Uterus (tissue), 4 donors: ENCODE data around the gene CAPZA1. TPM values are rescaled to one million over a fixed set of nuclear protein-coding genes. Genes with fewer than 3 reads are reported as not detected.

Experiments
- DNase-seq, 2 donors: peaks; one replicate each; pipeline ENCODE4 v3.0.0-alpha.2; 2019 to 2020
- H3K27ac ChIP-seq, 2 donors: fragments of 200-600 bp; sonication (generic); 1 replicate in 1 of 2; 2 replicates in 1 of 2; pipeline ENCODE4 v1.5.1; 2016 to 2018
- H3K27me3 ChIP-seq, 2 donors: fragments of 200-600 bp; sonication (generic); one replicate each; pipeline ENCODE4 v1.5.1; 2018 to 2019; ENCODE audit warnings: control low read depth in 1 of 2
- H3K36me3 ChIP-seq, 2 donors: fragments of 200-600 bp; sonication (generic); one replicate each; pipeline ENCODE4 v1.5.1; 2019; ENCODE audit warnings: control low read depth in 1 of 2
- H3K4me1 ChIP-seq, 2 donors: fragments of 200-600 bp; sonication (generic); one replicate each; pipeline ENCODE4 v1.5.1; 2018 to 2019; ENCODE audit warnings: control low read depth in 1 of 2
- H3K4me3 ChIP-seq, 2 donors: fragments of 200-600 bp; sonication (generic); 1 replicate in 1 of 2; 2 replicates in 1 of 2; pipeline ENCODE4 v1.5.1; 2018 to 2019; ENCODE audit warnings: mild to moderate bottlenecking in 1 of 2
- H3K9me3 ChIP-seq, 2 donors: fragments of 200-600 bp; sonication (generic); one replicate each; pipeline ENCODE4 v1.5.1; 2019; ENCODE audit warnings: control low read depth in 1 of 2
- POLR2A ChIP-seq, 2 donors: fragments of 450-650 bp; IDR thresholded peaks; one replicate each; pipeline ENCODE4 v1.6.1; 2016; ENCODE audit warnings: antibody characterized with exemption in 2 of 2, mild to moderate bottlenecking in 1 of 2, moderate library complexity in 1 of 2
- intact Hi-C: fragments of 100-400 bp; cut with DNase I; formaldehyde crosslinking; loops from one replicate; pipeline ENCODE4 v1.15.1; 2023; ENCODE audit warnings: low total_unique reads
- total RNA-seq, 4 donors: library from RNA; depleted of rRNA in 3 of 4; stranded (reverse); fragments of >200 nt in 3 of 4; gene quantifications; one replicate each; pipeline versions ENCODE4 v1.1.0 to v1.2.4, GENCODE V29; 2014 to 2023
- TF ChIP-seq, protein P1 (sequence below), 4 experiments: fragments of 200-600 bp in 2 of 4; fragments of 450-650 bp in 2 of 4; sonication (generic) in 2 of 4; IDR thresholded peaks; one replicate each; pipeline ENCODE4 v1.5.1; 2016 to 2019; ENCODE audit warnings: antibody characterized with exemption in 4 of 4, mild to moderate bottlenecking in 2 of 4, moderate library complexity in 1 of 4
- donor health status: DM: yes; HTN: yes; CAD: no.

The CAPZA1 gene
- total RNA-seq, 4 donors from 2014 or later: 60.6 to 503 (median 151) TPM

DNA sequence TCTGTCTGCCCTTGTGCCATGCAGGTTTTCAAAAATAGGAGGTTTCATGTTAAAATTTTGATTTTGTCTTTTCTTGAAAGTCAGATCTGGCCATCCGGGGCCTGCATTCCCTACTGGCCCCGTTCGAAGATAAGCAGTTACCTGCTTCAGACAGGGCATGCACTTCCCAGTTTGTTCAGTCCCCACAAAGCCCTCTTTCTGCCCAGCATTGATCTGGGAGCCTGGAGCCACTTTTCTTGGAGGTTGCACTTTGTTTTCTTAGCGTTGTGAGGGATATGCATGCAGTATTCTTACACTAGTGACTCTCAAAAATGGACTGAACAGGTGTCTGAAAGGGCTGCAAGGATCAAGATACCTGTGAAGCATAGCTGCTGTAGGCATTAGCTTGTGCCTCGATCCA, 66.3 kb downstream of the CAPZA1 start:
- H3K36me3 ChIP-seq: no peaks in the 10 kb centered on the region
- H3K4me1 ChIP-seq: no peaks in the 10 kb centered on the region
- TF ChIP-seq POLR2A (IDR thresholded peaks at IDR 0.05): no peak
- TF ChIP-seq, protein P1, sequence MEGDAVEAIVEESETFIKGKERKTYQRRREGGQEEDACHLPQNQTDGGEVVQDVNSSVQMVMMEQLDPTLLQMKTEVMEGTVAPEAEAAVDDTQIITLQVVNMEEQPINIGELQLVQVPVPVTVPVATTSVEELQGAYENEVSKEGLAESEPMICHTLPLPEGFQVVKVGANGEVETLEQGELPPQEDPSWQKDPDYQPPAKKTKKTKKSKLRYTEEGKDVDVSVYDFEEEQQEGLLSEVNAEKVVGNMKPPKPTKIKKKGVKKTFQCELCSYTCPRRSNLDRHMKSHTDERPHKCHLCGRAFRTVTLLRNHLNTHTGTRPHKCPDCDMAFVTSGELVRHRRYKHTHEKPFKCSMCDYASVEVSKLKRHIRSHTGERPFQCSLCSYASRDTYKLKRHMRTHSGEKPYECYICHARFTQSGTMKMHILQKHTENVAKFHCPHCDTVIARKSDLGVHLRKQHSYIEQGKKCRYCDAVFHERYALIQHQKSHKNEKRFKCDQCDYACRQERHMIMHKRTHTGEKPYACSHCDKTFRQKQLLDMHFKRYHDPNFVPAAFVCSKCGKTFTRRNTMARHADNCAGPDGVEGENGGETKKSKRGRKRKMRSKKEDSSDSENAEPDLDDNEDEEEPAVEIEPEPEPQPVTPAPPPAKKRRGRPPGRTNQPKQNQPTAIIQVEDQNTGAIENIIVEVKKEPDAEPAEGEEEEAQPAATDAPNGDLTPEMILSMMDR (IDR thresholded peaks at IDR 0.05): no peak
- no peak overlapping the region for H3K4me3 ChIP-seq
- no peaks in the 10 kb centered on the region for H3K27me3 ChIP-seq
- H3K9me3 ChIP-seq: no peaks in the 10 kb centered on the region
- H3K27ac ChIP-seq: no peak overlapping the region
- intact Hi-C loops: no loop called here
- no peak for DNase-seq

DNA sequence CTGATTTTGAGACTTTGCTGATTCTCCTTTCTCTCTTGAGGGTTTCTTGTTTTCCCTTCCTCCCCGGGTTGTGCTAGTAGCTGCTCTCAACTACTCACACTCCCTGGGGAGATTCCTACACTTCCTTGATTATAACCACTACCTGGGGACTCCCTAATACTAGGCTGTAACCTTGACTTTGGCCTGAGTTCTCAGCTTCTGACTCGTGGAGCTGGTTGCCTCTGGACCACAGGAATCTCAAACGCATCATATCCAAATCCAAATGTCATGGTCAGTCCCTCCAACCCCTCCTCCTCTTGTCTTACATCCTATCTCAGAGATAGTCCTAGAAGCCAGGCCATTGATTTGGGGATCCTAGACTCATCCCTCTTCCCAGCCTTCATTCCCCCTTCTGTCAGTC, 66.8 kb downstream of the CAPZA1 start:
- no peaks in the 10 kb centered on the region for H3K4me1 ChIP-seq
- no peaks in the 10 kb centered on the region for H3K9me3 ChIP-seq
- no peaks in the 10 kb centered on the region for H3K27me3 ChIP-seq
- H3K36me3 ChIP-seq: no peaks in the 10 kb centered on the region
- no peak overlapping the region for H3K4me3 ChIP-seq
- no peak overlapping the region for H3K27ac ChIP-seq
- DNase-seq: no peak
- TF ChIP-seq POLR2A (IDR thresholded peaks at IDR 0.05): no peak
- TF ChIP-seq, protein P1 (IDR thresholded peaks at IDR 0.05): no peak
- intact Hi-C loops: no loop called here

DNA sequence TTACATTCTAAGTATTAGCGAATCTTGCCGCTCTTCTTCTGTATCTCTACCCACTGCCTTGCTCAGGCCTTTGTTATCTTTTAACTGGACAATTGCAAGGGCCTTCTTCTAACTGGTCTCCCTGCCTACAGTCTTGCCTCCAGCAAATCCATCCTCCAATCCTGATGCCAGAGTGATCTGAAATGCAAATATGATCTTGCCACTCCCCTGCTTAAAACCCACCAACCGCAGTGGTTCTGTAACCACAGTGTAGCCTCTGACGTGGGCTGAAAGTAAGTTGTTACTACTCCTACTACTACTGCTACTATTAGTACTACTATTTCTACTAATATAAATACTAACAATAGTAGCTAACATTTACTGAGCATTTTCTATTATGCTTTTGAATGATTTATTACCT, 67.2 kb downstream of the CAPZA1 start:
- H3K4me1 ChIP-seq: no peaks in the 10 kb centered on the region
- no peaks in the 10 kb centered on the region for H3K27me3 ChIP-seq
- intact Hi-C loops: no loop called here
- DNase-seq: no peak
- H3K9me3 ChIP-seq: no peaks in the 10 kb centered on the region
- no peak for TF ChIP-seq POLR2A (IDR thresholded peaks at IDR 0.05)
- TF ChIP-seq, protein P1 (IDR thresholded peaks at IDR 0.05): no peak
- H3K4me3 ChIP-seq: no peak overlapping the region
- H3K27ac ChIP-seq: no peak overlapping the region
- H3K36me3 ChIP-seq: no peaks in the 10 kb centered on the region

DNA sequence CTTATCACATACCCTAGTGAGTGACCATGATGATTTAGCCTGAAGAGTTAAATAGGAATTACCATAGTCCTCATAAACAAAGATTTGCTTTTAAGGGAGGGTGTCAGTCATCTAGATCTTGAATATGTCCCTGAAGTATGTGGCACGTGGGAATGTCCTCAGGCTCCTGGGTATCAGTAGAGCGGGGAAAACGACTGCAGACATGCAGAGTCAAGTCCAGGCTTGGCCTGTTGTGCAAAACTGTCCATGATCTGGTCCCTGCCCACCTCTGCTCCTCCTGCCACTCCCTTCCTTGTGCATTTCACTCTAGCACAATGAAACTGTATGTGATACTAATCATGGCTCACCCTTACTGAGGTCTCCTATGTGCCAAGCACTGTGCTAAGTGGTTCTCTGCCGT, 67.7 kb downstream of the CAPZA1 start:
- H3K27ac ChIP-seq: no peak overlapping the region
- intact Hi-C loops: no loop called here

DNA sequence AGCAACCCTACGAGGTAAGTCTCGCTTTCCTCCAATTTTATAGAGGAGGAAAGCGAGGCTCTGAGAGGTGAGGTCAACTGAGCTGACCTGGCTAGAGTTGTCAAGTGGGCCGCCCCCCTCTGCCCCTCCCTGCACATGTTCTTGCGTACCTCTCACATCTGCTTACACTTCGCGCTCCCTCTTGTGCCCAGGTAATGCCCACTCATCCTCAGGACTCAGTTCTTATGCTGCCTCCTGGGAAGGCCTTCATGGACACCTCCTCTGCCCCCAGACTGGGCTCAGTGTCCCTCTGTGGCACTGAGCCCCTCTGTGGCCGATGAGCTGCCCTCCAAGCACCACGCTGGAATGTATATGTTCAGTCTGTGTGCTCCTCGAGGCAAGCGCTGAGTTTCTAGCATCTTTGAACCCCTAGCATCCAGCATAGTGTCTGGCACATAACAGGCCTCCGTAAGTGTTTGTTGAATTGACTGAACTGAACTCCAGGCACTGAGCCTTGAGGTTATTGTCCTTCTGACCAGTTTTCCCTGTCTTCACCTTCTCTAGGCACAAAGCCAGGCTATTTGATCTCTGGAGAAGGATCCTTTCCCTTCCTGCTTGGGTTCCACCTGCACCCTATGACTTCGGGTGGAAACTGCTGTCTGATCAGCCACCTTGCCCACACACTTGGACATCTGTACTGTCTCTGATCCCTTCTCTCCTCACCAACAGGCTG, 68.3 kb downstream of the CAPZA1 start:
- TF ChIP-seq, protein P1 (IDR thresholded peaks at IDR 0.05): no peak
- no peak for TF ChIP-seq POLR2A (IDR thresholded peaks at IDR 0.05)
- no peak for DNase-seq
- Histone ChIP-seq H3K27ac (peak overlapping the region in 1 of 2 donors; percentile 25), H3K36me3 (no peaks in the 10 kb centered on the region), H3K4me3 (no peak overlapping the region), H3K27me3 (no peaks in the 10 kb centered on the region), H3K4me1 (no peaks in the 10 kb centered on the region), H3K9me3 (no peaks in the 10 kb centered on the region)
- intact Hi-C loops: no loop called here

More for the DNA sequence above, 67.7 kb downstream of the CAPZA1 start:
- Histone ChIP-seq H3K36me3 (no peaks in the 10 kb centered on the region), H3K4me3 (no peak overlapping the region), H3K4me1 (no peaks in the 10 kb centered on the region), H3K27me3 (no peaks in the 10 kb centered on the region), H3K9me3 (no peaks in the 10 kb centered on the region)
- DNase-seq: no peak
- TF ChIP-seq, protein P1 (IDR thresholded peaks at IDR 0.05): no peak
